ENCODE measurements around the gene ARHGDIG.

GRCh38 chr16:314795-315299, 34.5 kb downstream of the ARHGDIG start:
- no peak for TF ChIP-seq CTCF (IDR thresholded peaks at IDR 0.05; ENCODE audit: borderline replicate concordance, extremely low read depth, low read length, poor library complexity, severe bottlenecking)
- TF ChIP-seq EZH2 (IDR thresholded peaks at IDR 0.05; ENCODE audit: borderline replicate concordance, low read depth, low read length, severe bottlenecking): no peak

Measured in DND-41 (cell line).